Mucosa of gallbladder (tissue), 1 donor: ENCODE results near the gene IDI1. TPM values are rescaled to one million over a fixed set of nuclear protein-coding genes. Genes with fewer than 3 reads are reported as not detected.
"Not testable (repeated sequence)": the region's sequence is repeated elsewhere in the genome, so short reads cannot be mapped to it uniquely, and the experiment has no call there.

Source experiments
- DNase-seq: peaks from one replicate; pipeline ENCODE4 v3.0.0-alpha.2; 2020; ENCODE audit warnings: low spot score
- total RNA-seq: library from RNA; stranded (reverse); gene quantifications from one replicate; pipeline ENCODE4 v1.2.1, GENCODE V29; 2021
- donor health status: DM: no; HTN: no; CAD: no.

Gene IDI1
- total RNA-seq, 1 donor from 2014 or later = 111 TPM

GRCh38 chr10:1063232-1063865 lies 14.4 kb upstream of the IDI1 start:
- DNase-seq = no peak

- DNase-seq = no peak
These were observed 13.2 kb upstream of the IDI1 start for GRCh38 chr10:1061930-1062774.

GRCh38 chr10:1059902-1060301 lies 11.0 kb upstream of the IDI1 start:
- no peak for DNase-seq

- no peak for DNase-seq
These were observed 9.1 kb upstream of the IDI1 start for GRCh38 chr10:1058017-1058416.

GRCh38 chr10:1057106-1057657 lies 8.3 kb upstream of the IDI1 start:
- DNase-seq = no peak

GRCh38 chr10:1056326-1057105 lies 7.6 kb upstream of the IDI1 start, which contains the start of gene WDR37:
Gene WDR37, plus strand, starts transcription at chr10:1056385. Its CDS starts 15,771 bp downstream, at chr10:1072156.
- DNase-seq = peak; percentile 83

- no peak for DNase-seq
These were observed 5.8 kb upstream of the IDI1 start for GRCh38 chr10:1054684-1055083.

GRCh38 chr10:1050554-1050953 lies 1.6 kb upstream of the IDI1 start:
- no peak for DNase-seq

GRCh38 chr10:1050145-1050544 lies 1.2 kb upstream of the IDI1 start:
- DNase-seq = no peak

- DNase-seq = no peak
These were observed 573 bp upstream of the IDI1 start for GRCh38 chr10:1049425-1049958.

GRCh38 chr10:1048349-1048731 lies 579 bp downstream of the IDI1 start:
- peak; percentile 33 for DNase-seq

- DNase-seq = no peak
These were observed 982 bp downstream of the IDI1 start for GRCh38 chr10:1047937-1048336.

GRCh38 chr10:1045415-1045814 lies 3.5 kb downstream of the IDI1 start:
- no peak for DNase-seq

- no peak for DNase-seq
These were observed 4.0 kb downstream of the IDI1 start for GRCh38 chr10:1044964-1045363.

GRCh38 chr10:1044146-1044545 lies 4.8 kb downstream of the IDI1 start:
- no peak for DNase-seq

- peak; percentile 21 for DNase-seq
These were observed 5.4 kb downstream of the IDI1 start for GRCh38 chr10:1043532-1043995.

- DNase-seq = no peak
These were observed 7.4 kb downstream of the IDI1 start for GRCh38 chr10:1041514-1041913.

- DNase-seq = no peak
These were observed 8.8 kb downstream of the IDI1 start for GRCh38 chr10:1040133-1040532.

GRCh38 chr10:1038769-1039168 lies 10.2 kb downstream of the IDI1 start:
- DNase-seq = not testable (repeated sequence)

- no peak for DNase-seq
These were observed 11.8 kb downstream of the IDI1 start for GRCh38 chr10:1037098-1037497.

GRCh38 chr10:1036341-1036791 lies 12.6 kb downstream of the IDI1 start:
- no peak for DNase-seq

- DNase-seq = no peak
These were observed 13.7 kb downstream of the IDI1 start for GRCh38 chr10:1035201-1035600.
